HL-60/S4 treated with retinoic acid at 250 ng/mL for 4 days and 3 days (cell line): ENCODE measurements around the gene STH.

ENCODE experiments used
- in situ Hi-C: fragments of 300-500 bp; cut with MboI; formaldehyde crosslinking; loops from 2 replicates; pipeline ENCODE4 v1.7.0; 2022; ENCODE audit warnings: low sequenced_read_pairs

Gene STH

GRCh38 chr17:46025060-46025459 lies 26.0 kb downstream of the STH start:
- in situ Hi-C loops, result no loop called here

GRCh38 chr17:46025510-46026165 lies 26.6 kb downstream of the STH start:
- in situ Hi-C loops, result no loop called here

GRCh38 chr17:46026166-46027047 lies 27.4 kb downstream of the STH start:
- in situ Hi-C loops, result no loop called here

GRCh38 chr17:46027048-46027975 lies 28.3 kb downstream of the STH start:
- in situ Hi-C loops, result no loop called here

- in situ Hi-C loops, result no loop called here
Observed at GRCh38 chr17:46027976-46028325, 28.9 kb downstream of the STH start.

- in situ Hi-C loops, result no loop called here
Observed at GRCh38 chr17:46028374-46028773, 29.3 kb downstream of the STH start.

GRCh38 chr17:46028981-46029565 lies 30.0 kb downstream of the STH start:
- in situ Hi-C loops, result no loop called here

- in situ Hi-C loops, result no loop called here
Observed at GRCh38 chr17:46029627-46030026, 30.6 kb downstream of the STH start.

- in situ Hi-C loops, result no loop called here
Observed at GRCh38 chr17:46030752-46031151, 31.7 kb downstream of the STH start.

GRCh38 chr17:46031440-46031839 lies 32.4 kb downstream of the STH start:
- in situ Hi-C loops, result no loop called here

- in situ Hi-C loops, result no loop called here
Observed at GRCh38 chr17:46031920-46032319, 32.9 kb downstream of the STH start.

- in situ Hi-C loops, result no loop called here
Observed at GRCh38 chr17:46032909-46033308, 33.9 kb downstream of the STH start.

- in situ Hi-C loops, result no loop called here
Observed at GRCh38 chr17:46033392-46033791, 34.3 kb downstream of the STH start.

GRCh38 chr17:46035112-46035818 lies 36.2 kb downstream of the STH start:
- in situ Hi-C loops, result no loop called here

GRCh38 chr17:46036491-46036890 lies 37.4 kb downstream of the STH start:
- in situ Hi-C loops, result no loop called here

GRCh38 chr17:46037722-46038255 lies 38.7 kb downstream of the STH start:
- in situ Hi-C loops, result no loop called here

GRCh38 chr17:46038414-46038813 lies 39.4 kb downstream of the STH start:
- in situ Hi-C loops, result no loop called here

- in situ Hi-C loops, result no loop called here
Observed at GRCh38 chr17:46038937-46039336, 39.9 kb downstream of the STH start.

- in situ Hi-C loops, result no loop called here
Observed at GRCh38 chr17:46039592-46040186, 40.6 kb downstream of the STH start.

- in situ Hi-C loops, result no loop called here
Observed at GRCh38 chr17:46042246-46042645, 43.2 kb downstream of the STH start.
